Neural progenitor cell (in vitro differentiated cells): ENCODE data around the gene DLG2. TPM values are rescaled to one million over a fixed set of nuclear protein-coding genes. Genes with fewer than 3 reads are reported as not detected.

Source experiments
- DNase-seq: peaks from one replicate; pipeline ENCODE4 v3.0.0-alpha.2; 2016; ENCODE audit warnings: low spot score
- H2AFZ ChIP-seq: fragments of 200-600 bp; sonication (generic); replicated peaks from 2 replicates; pipeline ENCODE4 v1.6.1; 2016; ENCODE audit warnings: antibody characterized with exemption
- H3F3A ChIP-seq: fragments of 200-600 bp; sonication (generic); 2 replicates; pipeline ENCODE4 v1.6.1; 2016; ENCODE audit warnings: antibody characterized with exemption, low read depth
- H3K27ac ChIP-seq: fragments of 200-600 bp; sonication (generic); 2 replicates; pipeline ENCODE4 v1.5.1; 2016; ENCODE audit warnings: mild to moderate bottlenecking
- H3K27me3 ChIP-seq: fragments of 200-600 bp; sonication (generic); 2 replicates; pipeline ENCODE4 v1.6.1; 2016; ENCODE audit warnings: mild to moderate bottlenecking, moderate library complexity
- H3K36me3 ChIP-seq: fragments of 200-600 bp; sonication (generic); 2 replicates; pipeline ENCODE4 v1.5.1; 2016
- H3K4me1 ChIP-seq: fragments of 200-600 bp; sonication (generic); 2 replicates; pipeline ENCODE4 v1.6.1; 2016; ENCODE audit warnings: mixed run types
- H3K4me2 ChIP-seq: fragments of 200-600 bp; sonication (generic); 2 replicates; pipeline ENCODE4 v1.6.1; 2016
- H3K4me3 ChIP-seq: fragments of 200-600 bp; sonication (generic); 2 replicates; pipeline ENCODE4 v1.5.1; 2016
- H3K79me2 ChIP-seq: fragments of 200-600 bp; sonication (generic); 2 replicates; pipeline ENCODE4 v1.6.1; 2016; ENCODE audit warnings: low read depth
- H3K9ac ChIP-seq: fragments of 200-600 bp; sonication (generic); 2 replicates; pipeline ENCODE4 v1.6.1; 2016
- H3K9me3 ChIP-seq: fragments of 200-600 bp; sonication (generic); 2 replicates; pipeline ENCODE4 v1.5.1; 2016; ENCODE audit warnings: low read depth
- H4K20me1 ChIP-seq: fragments of 200-600 bp; sonication (generic); 2 replicates; pipeline ENCODE4 v1.6.1; 2016; ENCODE audit warnings: low read depth
- H3K27ac Mint-ChIP-seq: 3 replicates; pipeline ENCODE4 v1.8.0; 2021; ENCODE audit warnings: mixed read lengths
- H3K27me3 Mint-ChIP-seq: 2 replicates; pipeline ENCODE4 v1.8.0; 2022; ENCODE audit warnings: low read depth, mild to moderate bottlenecking, inconsistent platforms, moderate library complexity, mixed read lengths; ENCODE audit not compliant: insufficient read depth
- H3K36me3 Mint-ChIP-seq: 3 replicates; pipeline ENCODE4 v1.8.0; 2021; ENCODE audit warnings: mixed read lengths
- H3K4me1 Mint-ChIP-seq: 3 replicates; pipeline ENCODE4 v1.8.0; 2021; ENCODE audit warnings: mixed read lengths
- H3K4me3 Mint-ChIP-seq: 3 replicates; pipeline ENCODE4 v1.8.0; 2021; ENCODE audit warnings: mild to moderate bottlenecking, moderate library complexity, mixed read lengths
- H3K9me3 Mint-ChIP-seq: 3 replicates; pipeline ENCODE4 v1.8.0; 2020; ENCODE audit warnings: mixed read lengths
- EZH2 ChIP-seq: fragments of 200-600 bp; sonication (generic); IDR thresholded peaks from 2 replicates; pipeline ENCODE4 v1.6.1; 2017; ENCODE audit warnings: antibody characterized with exemption, mild to moderate bottlenecking, moderate library complexity
- EZH2phosphoT487 ChIP-seq: fragments of 200-600 bp; sonication (generic); IDR thresholded peaks from 2 replicates; pipeline ENCODE4 v1.6.1; 2017; ENCODE audit warnings: antibody characterized with exemption
- total RNA-seq: library from RNA; depleted of rRNA; stranded (reverse); fragments of >200 nt; gene quantifications from 2 replicates; pipeline ENCODE4 v1.2.3, GENCODE V29; 2015; ENCODE audit warnings: low replicate concordance
- TF ChIP-seq, protein P1 (sequence below): fragments of 200-600 bp; sonication (generic); IDR thresholded peaks from 2 replicates; pipeline ENCODE4 v1.5.1; 2017; ENCODE audit warnings: antibody characterized with exemption, mild to moderate bottlenecking

The DLG2 gene
- total RNA-seq, 1 donor from 2014 or later, result 7.5 TPM

DNA sequence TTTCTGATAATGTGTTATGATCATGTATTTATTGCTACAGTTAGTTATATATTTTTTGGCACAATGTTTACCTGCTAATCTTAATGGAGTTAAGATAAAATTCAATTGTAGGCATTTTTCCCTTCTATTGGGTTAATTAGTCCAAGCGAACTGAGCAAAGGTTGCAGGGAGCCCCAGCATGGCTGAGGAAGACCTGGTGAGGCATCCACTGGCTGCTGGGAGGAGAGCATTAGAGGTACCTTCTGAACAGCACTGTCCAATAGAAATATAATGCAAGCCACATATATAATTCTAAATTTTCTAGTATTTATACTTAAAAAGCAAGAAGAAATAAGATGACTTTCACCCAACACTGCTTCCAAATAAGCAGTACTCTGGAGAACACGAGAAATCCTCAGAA lies 19.9 kb upstream of the DLG2 start:
- Mint-ChIP-seq H3K9me3 (no peaks in the 10 kb centered on the region), H3K36me3 (peaks cover 2% of the 10 kb centered on the region), H3K27me3 (peaks cover 7% of the 10 kb centered on the region), H3K27ac (peak overlapping the region; percentile 91), H3K4me3 (peak overlapping the region; percentile 100), H3K4me1 (peaks cover 11% of the 10 kb centered on the region)
- H3K27me3 ChIP-seq, result no peaks in the 10 kb centered on the region
- peak overlapping the region; percentile 70 for H3K9ac ChIP-seq
- peak overlapping the region; percentile 81 for H3K4me3 ChIP-seq
- TF ChIP-seq, protein P1, sequence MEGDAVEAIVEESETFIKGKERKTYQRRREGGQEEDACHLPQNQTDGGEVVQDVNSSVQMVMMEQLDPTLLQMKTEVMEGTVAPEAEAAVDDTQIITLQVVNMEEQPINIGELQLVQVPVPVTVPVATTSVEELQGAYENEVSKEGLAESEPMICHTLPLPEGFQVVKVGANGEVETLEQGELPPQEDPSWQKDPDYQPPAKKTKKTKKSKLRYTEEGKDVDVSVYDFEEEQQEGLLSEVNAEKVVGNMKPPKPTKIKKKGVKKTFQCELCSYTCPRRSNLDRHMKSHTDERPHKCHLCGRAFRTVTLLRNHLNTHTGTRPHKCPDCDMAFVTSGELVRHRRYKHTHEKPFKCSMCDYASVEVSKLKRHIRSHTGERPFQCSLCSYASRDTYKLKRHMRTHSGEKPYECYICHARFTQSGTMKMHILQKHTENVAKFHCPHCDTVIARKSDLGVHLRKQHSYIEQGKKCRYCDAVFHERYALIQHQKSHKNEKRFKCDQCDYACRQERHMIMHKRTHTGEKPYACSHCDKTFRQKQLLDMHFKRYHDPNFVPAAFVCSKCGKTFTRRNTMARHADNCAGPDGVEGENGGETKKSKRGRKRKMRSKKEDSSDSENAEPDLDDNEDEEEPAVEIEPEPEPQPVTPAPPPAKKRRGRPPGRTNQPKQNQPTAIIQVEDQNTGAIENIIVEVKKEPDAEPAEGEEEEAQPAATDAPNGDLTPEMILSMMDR, result no peak
- TF ChIP-seq EZH2, result no peak
- TF ChIP-seq EZH2phosphoT487, result no peak
- H3F3A ChIP-seq, result peaks cover 15% of the 10 kb centered on the region
- peaks cover 21% of the 10 kb centered on the region for H3K79me2 ChIP-seq
- H4K20me1 ChIP-seq, result no peaks in the 10 kb centered on the region
- no peak overlapping the region for H3K27ac ChIP-seq
- H3K4me1 ChIP-seq, result peaks cover 7% of the 10 kb centered on the region
- H3K36me3 ChIP-seq, result no peaks in the 10 kb centered on the region
- DNase-seq, result no peak
- peak overlapping the region; percentile 99 for H3K4me2 ChIP-seq
- no peaks in the 10 kb centered on the region for H3K9me3 ChIP-seq
- peak overlapping the region; percentile 97 for H2AFZ ChIP-seq

- H3K4me3 Mint-ChIP-seq, result no peak overlapping the region
- no peak overlapping the region for H3K27ac Mint-ChIP-seq
- H3K4me3 ChIP-seq, result no peak overlapping the region
- no peaks in the 10 kb centered on the region for H4K20me1 ChIP-seq
- H3K36me3 Mint-ChIP-seq, result no peaks in the 10 kb centered on the region
- H3K9me3 Mint-ChIP-seq, result no peaks in the 10 kb centered on the region
- peaks cover 7% of the 10 kb centered on the region for H3F3A ChIP-seq
- DNase-seq, result no peak
- no peak overlapping the region for H2AFZ ChIP-seq
- H3K27ac ChIP-seq, result no peak overlapping the region
- no peak overlapping the region for H3K9ac ChIP-seq
- H3K27me3 Mint-ChIP-seq, result peaks cover 3% of the 10 kb centered on the region
- no peaks in the 10 kb centered on the region for H3K27me3 ChIP-seq
- H3K9me3 ChIP-seq, result no peaks in the 10 kb centered on the region
- peaks cover 3% of the 10 kb centered on the region for H3K79me2 ChIP-seq
- peaks cover 4% of the 10 kb centered on the region for H3K4me1 Mint-ChIP-seq
- H3K4me2 ChIP-seq, result no peak overlapping the region
- peaks cover under 1% of the 10 kb centered on the region for H3K4me1 ChIP-seq
- TF ChIP-seq, protein P1, result no peak
- TF ChIP-seq EZH2phosphoT487 (no peak), EZH2 (no peak)
- H3K36me3 ChIP-seq, result no peaks in the 10 kb centered on the region
These were observed 16.1 kb upstream of the DLG2 start for GRCh38 chr11:85643191-85643614.

GRCh38 chr11:85634747-85635146 lies 7.6 kb upstream of the DLG2 start:
- Histone ChIP-seq H4K20me1 (no peaks in the 10 kb centered on the region), H3K79me2 (peaks cover 36% of the 10 kb centered on the region), H3F3A (no peaks in the 10 kb centered on the region), H3K9me3 (no peaks in the 10 kb centered on the region), H2AFZ (no peak overlapping the region), H3K4me1 (peaks cover 2% of the 10 kb centered on the region), H3K4me2 (no peak overlapping the region), H3K36me3 (peaks cover 15% of the 10 kb centered on the region), H3K9ac (no peak overlapping the region), H3K27ac (no peak overlapping the region), H3K27me3 (no peaks in the 10 kb centered on the region), H3K4me3 (no peak overlapping the region)
- TF ChIP-seq, protein P1, result no peak
- TF ChIP-seq EZH2phosphoT487 (no peak), EZH2 (no peak)
- H3K36me3 Mint-ChIP-seq, result peaks cover 2% of the 10 kb centered on the region
- no peaks in the 10 kb centered on the region for H3K27me3 Mint-ChIP-seq
- H3K27ac Mint-ChIP-seq, result no peak overlapping the region
- H3K9me3 Mint-ChIP-seq, result no peaks in the 10 kb centered on the region
- no peaks in the 10 kb centered on the region for H3K4me1 Mint-ChIP-seq
- H3K4me3 Mint-ChIP-seq, result no peak overlapping the region
- DNase-seq, result no peak
